ENCODE measurements around the gene PDILT. TPM values are rescaled to one million over a fixed set of nuclear protein-coding genes. Genes with fewer than 3 reads are reported as not detected.
"Not testable (repeated sequence)": the region's sequence is repeated elsewhere in the genome, so short reads cannot be mapped to it uniquely, and the experiment has no call there.

The PDILT gene
- total RNA-seq, 4 donors from 2014 or later: not detected

GRCh38 chr16:20325005-20325404, 79.5 kb downstream of the PDILT start:
- TF ChIP-seq POLR2A (IDR thresholded peaks at IDR 0.05) (no peak), CTCF (IDR thresholded peaks at IDR 0.05) (no peak)
- no peaks in the 10 kb centered on the region for H3K4me1 ChIP-seq
- no peak overlapping the region for H3K4me3 ChIP-seq
- H3K27me3 ChIP-seq: no peaks in the 10 kb centered on the region
- H3K36me3 ChIP-seq: no peaks in the 10 kb centered on the region
- no peaks in the 10 kb centered on the region for H3K9me3 ChIP-seq
- no peak overlapping the region for H3K27ac ChIP-seq
- DNase-seq: no peak

GRCh38 chr16:20323591-20324117, 80.9 kb downstream of the PDILT start:
- H3K4me1 ChIP-seq: no peaks in the 10 kb centered on the region
- no peak overlapping the region for H3K27ac ChIP-seq
- H3K9me3 ChIP-seq: no peaks in the 10 kb centered on the region
- no peak overlapping the region for H3K4me3 ChIP-seq
- H3K36me3 ChIP-seq: no peaks in the 10 kb centered on the region
- no peak for DNase-seq
- TF ChIP-seq CTCF (IDR thresholded peaks at IDR 0.05) (no peak), POLR2A (IDR thresholded peaks at IDR 0.05) (no peak)
- H3K27me3 ChIP-seq: no peaks in the 10 kb centered on the region

GRCh38 chr16:20322696-20323095, 81.8 kb downstream of the PDILT start:
- Histone ChIP-seq H3K4me1 (no peaks in the 10 kb centered on the region), H3K27ac (no peak overlapping the region), H3K36me3 (no peaks in the 10 kb centered on the region), H3K27me3 (no peaks in the 10 kb centered on the region), H3K4me3 (no peak overlapping the region), H3K9me3 (no peaks in the 10 kb centered on the region)
- no peak for TF ChIP-seq CTCF (IDR thresholded peaks at IDR 0.05)
- no peak for TF ChIP-seq POLR2A (IDR thresholded peaks at IDR 0.05)
- DNase-seq: no peak

GRCh38 chr16:20321671-20322070, 82.9 kb downstream of the PDILT start:
- Histone ChIP-seq H3K27me3 (no peaks in the 10 kb centered on the region), H3K36me3 (no peaks in the 10 kb centered on the region), H3K4me3 (no peak overlapping the region), H3K9me3 (no peaks in the 10 kb centered on the region), H3K4me1 (no peaks in the 10 kb centered on the region), H3K27ac (no peak overlapping the region)
- TF ChIP-seq CTCF (IDR thresholded peaks at IDR 0.05) (no peak), POLR2A (IDR thresholded peaks at IDR 0.05) (no peak)
- DNase-seq: no peak

GRCh38 chr16:20321051-20321450, 83.5 kb downstream of the PDILT start:
- not testable (repeated sequence) for H3K9me3 ChIP-seq, H3K27me3 ChIP-seq, H3K36me3 ChIP-seq, DNase-seq, H3K4me3 ChIP-seq, H3K4me1 ChIP-seq, H3K27ac ChIP-seq

- H3K27ac ChIP-seq: no peak overlapping the region
- TF ChIP-seq POLR2A (IDR thresholded peaks at IDR 0.05) (no peak), CTCF (IDR thresholded peaks at IDR 0.05) (no peak)
- no peak for DNase-seq
- H3K36me3 ChIP-seq: no peaks in the 10 kb centered on the region
- no peak overlapping the region for H3K4me3 ChIP-seq
- H3K27me3 ChIP-seq: no peaks in the 10 kb centered on the region
- H3K4me1 ChIP-seq: no peaks in the 10 kb centered on the region
- H3K9me3 ChIP-seq: no peaks in the 10 kb centered on the region
These were observed 83.9 kb downstream of the PDILT start for GRCh38 chr16:20320592-20320991.

Data from Peyer's patch (tissue), 4 donors.